ENCODE data around the gene RMDN2. TPM values are rescaled to one million over a fixed set of nuclear protein-coding genes. Genes with fewer than 3 reads are reported as not detected.

Gene RMDN2
- total RNA-seq, 4 donors from 2014 or later = 12.5 to 19.2 (median 14.3) TPM

DNA sequence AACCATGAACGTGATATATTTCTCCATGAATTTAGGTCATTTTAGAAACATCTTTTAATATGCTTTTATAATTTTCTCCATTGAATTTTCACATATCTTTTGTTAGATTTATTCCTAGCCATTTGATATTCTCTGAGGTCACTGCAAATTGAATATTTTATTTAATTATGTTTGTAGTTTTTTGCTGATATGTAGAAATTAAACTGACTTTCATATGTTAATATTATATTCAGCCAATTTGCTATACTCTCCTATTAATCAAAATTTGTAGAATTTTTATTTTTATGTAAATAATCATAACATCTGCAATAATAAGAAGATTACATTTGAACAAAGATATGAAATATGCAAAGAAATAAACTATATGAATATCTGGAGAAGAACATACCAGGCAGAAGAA, 46.9 kb downstream of the RMDN2 start:
- H3K27ac ChIP-seq = no peak overlapping the region
- H3K9me3 ChIP-seq = no peaks in the 10 kb centered on the region
- no peaks in the 10 kb centered on the region for H3K4me1 ChIP-seq
- DNase-seq = no peak
- intact Hi-C loops (cut with DNase I; ENCODE audit: low total_unique reads) = no loop called here
- TF ChIP-seq POLR2A (IDR thresholded peaks at IDR 0.05) = no peak
- TF ChIP-seq, protein P1, sequence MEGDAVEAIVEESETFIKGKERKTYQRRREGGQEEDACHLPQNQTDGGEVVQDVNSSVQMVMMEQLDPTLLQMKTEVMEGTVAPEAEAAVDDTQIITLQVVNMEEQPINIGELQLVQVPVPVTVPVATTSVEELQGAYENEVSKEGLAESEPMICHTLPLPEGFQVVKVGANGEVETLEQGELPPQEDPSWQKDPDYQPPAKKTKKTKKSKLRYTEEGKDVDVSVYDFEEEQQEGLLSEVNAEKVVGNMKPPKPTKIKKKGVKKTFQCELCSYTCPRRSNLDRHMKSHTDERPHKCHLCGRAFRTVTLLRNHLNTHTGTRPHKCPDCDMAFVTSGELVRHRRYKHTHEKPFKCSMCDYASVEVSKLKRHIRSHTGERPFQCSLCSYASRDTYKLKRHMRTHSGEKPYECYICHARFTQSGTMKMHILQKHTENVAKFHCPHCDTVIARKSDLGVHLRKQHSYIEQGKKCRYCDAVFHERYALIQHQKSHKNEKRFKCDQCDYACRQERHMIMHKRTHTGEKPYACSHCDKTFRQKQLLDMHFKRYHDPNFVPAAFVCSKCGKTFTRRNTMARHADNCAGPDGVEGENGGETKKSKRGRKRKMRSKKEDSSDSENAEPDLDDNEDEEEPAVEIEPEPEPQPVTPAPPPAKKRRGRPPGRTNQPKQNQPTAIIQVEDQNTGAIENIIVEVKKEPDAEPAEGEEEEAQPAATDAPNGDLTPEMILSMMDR (IDR thresholded peaks at IDR 0.05) = no peak
- peaks cover 0 to 2% of the 10 kb centered on the region in 2 donors for H3K36me3 ChIP-seq
- H3K4me3 ChIP-seq = no peak overlapping the region
- H3K27me3 ChIP-seq = no peaks in the 10 kb centered on the region

DNA sequence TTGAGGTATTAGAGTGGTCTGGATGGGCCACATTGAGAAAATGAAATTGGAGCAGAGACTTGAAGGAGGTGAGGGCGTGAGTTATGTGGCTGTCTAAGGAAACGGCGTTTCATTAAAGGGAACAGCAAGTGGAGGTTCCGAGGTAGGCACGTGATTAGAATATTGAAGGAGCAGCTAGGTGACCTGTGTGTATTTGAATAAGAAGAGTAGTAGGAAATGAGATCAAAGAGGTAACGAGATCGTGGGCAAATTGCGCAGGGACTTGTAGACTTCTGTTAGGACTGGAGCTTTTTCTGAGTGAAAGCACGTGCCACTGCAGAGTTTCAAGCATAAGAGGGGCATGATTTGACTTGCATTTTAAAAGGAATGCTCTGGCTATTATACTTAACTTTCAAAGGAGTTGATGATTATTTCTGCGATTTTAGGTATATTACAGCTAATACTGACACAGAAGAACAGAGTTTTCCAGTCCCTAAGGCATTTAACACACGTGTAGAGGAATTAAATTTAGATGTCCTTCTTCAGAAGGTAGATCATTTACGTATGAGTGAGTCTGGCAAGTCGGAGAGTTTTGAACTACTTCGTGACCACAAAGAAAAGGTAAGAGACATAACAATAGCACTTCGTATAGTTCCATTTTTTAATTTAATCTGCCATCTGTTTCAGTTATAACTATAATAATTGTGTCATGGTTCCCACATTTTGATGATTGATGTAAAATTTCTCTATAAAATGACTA, 48.7 kb downstream of the RMDN2 start:
- TF ChIP-seq POLR2A (IDR thresholded peaks at IDR 0.05) = no peak
- TF ChIP-seq, protein P1 (IDR thresholded peaks at IDR 0.05) = no peak
- no peak overlapping the region for H3K4me3 ChIP-seq
- DNase-seq = no peak
- no peaks in the 10 kb centered on the region for H3K27me3 ChIP-seq
- no peaks in the 10 kb centered on the region for H3K4me1 ChIP-seq
- intact Hi-C loops (cut with DNase I; ENCODE audit: low total_unique reads) = no loop called here
- H3K27ac ChIP-seq = no peak overlapping the region
- no peaks in the 10 kb centered on the region for H3K36me3 ChIP-seq
- no peaks in the 10 kb centered on the region for H3K9me3 ChIP-seq

DNA sequence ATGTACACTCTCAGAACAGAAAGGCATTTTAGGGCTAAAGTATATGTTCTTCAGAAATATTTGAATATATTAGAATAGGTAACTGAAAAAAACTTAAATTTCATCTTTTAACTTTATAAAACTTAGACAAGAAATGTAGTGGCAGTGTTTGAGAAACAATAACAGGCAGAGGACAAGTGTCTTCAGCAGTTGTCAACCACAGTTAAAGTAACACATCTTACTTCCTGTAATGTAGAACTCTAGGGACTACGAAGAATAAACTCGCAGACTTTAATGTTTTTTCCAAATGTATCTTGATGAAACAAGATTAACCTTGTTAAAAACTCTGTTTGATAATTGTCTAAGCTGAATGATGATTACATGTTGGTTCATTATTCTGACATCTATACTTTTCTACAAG, 50.7 kb downstream of the RMDN2 start:
- no peak for TF ChIP-seq POLR2A (IDR thresholded peaks at IDR 0.05)
- TF ChIP-seq, protein P1 (IDR thresholded peaks at IDR 0.05) = no peak
- Histone ChIP-seq H3K4me1 (no peaks in the 10 kb centered on the region), H3K27me3 (no peaks in the 10 kb centered on the region), H3K36me3 (no peaks in the 10 kb centered on the region), H3K4me3 (no peak overlapping the region), H3K27ac (no peak overlapping the region), H3K9me3 (no peaks in the 10 kb centered on the region)
- DNase-seq = no peak
- intact Hi-C loops (cut with DNase I; ENCODE audit: low total_unique reads) = no loop called here

GRCh38 chr2:37976411-37976810, 51.3 kb downstream of the RMDN2 start:
- Histone ChIP-seq H3K4me1 (no peaks in the 10 kb centered on the region), H3K36me3 (no peaks in the 10 kb centered on the region), H3K27ac (no peak overlapping the region), H3K27me3 (no peaks in the 10 kb centered on the region), H3K4me3 (no peak overlapping the region), H3K9me3 (no peaks in the 10 kb centered on the region)
- intact Hi-C loops (cut with DNase I; ENCODE audit: low total_unique reads) = no loop called here
- TF ChIP-seq, protein P1 (IDR thresholded peaks at IDR 0.05) = no peak
- no peak for TF ChIP-seq POLR2A (IDR thresholded peaks at IDR 0.05)
- no peak for DNase-seq

DNA sequence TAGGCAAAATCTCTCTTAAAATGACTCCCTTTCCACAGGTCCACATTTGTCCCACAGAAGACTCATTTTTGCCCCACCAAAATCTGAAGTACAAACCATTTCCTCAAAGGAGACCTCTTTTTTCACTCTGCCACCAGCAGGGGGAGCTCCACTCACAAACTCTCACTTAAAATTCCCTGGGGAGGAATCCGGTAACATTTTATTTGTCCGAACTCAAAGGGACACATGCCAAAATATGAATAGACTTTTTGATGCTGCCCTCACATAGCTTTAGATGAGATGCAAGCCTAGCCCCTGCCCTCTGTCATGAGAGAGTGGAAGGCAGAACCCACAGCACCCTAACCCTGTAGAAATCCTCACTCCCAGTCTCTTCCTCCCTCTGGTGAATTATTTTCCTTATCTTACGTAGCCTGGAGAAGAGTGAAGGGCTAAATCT, 57.1 kb downstream of the RMDN2 start:
- Histone ChIP-seq H3K27ac (peak overlapping the region in 1 of 2 donors; percentile 25), H3K27me3 (no peaks in the 10 kb centered on the region), H3K4me3 (peak overlapping the region in 1 of 2 donors; percentile 20), H3K36me3 (no peaks in the 10 kb centered on the region), H3K4me1 (no peaks in the 10 kb centered on the region), H3K9me3 (no peaks in the 10 kb centered on the region)
- no peak for TF ChIP-seq POLR2A (IDR thresholded peaks at IDR 0.05)
- TF ChIP-seq, protein P1 (IDR thresholded peaks at IDR 0.05) = peak; percentile 73 to 84 (median 79)
- DNase-seq = peak; percentile 77 to 79
- intact Hi-C loops (cut with DNase I; ENCODE audit: low total_unique reads) = loop anchor here (5.0 kb wide), 1 partner anchor 295 kb away; no protein-coding TSS in a partner anchor

All from uterus (tissue), 4 donors.